AG09309 (cell line): ENCODE results near the gene SAMD13.
"Not testable (repeated sequence)": the region's sequence is repeated elsewhere in the genome, so short reads cannot be mapped to it uniquely, and the experiment has no call there.

Experiments used
- DNase-seq: peaks from one replicate; pipeline ENCODE4 v3.0.0-alpha.2; 2010; ENCODE audit warnings: low read depth
- H3K4me3 ChIP-seq: 2 replicates; pipeline ENCODE4 v1.5.1; 2011; ENCODE audit warnings: mild to moderate bottlenecking, low read depth, low read length, moderate library complexity; ENCODE audit not compliant: control insufficient read depth
- CTCF ChIP-seq: IDR thresholded peaks from 2 replicates; pipeline ENCODE4 v1.5.1; 2011; ENCODE audit warnings: mild to moderate bottlenecking, low read depth, low read length, inconsistent platforms; ENCODE audit not compliant: insufficient read depth, control insufficient read depth; ENCODE audit errors: missing control alignments

The SAMD13 gene

GRCh38 chr1:84282780-84283333 lies 18.7 kb upstream of the SAMD13 start:
- no peak overlapping the region for H3K4me3 ChIP-seq
- DNase-seq = no peak
- TF ChIP-seq CTCF = no peak

- H3K4me3 ChIP-seq = no peak overlapping the region
- DNase-seq = peak; percentile 11
- no peak for TF ChIP-seq CTCF
These were observed 18.1 kb upstream of the SAMD13 start for GRCh38 chr1:84283381-84283780.

GRCh38 chr1:84286071-84286470 lies 15.4 kb upstream of the SAMD13 start:
- no peak for TF ChIP-seq CTCF
- DNase-seq = no peak
- H3K4me3 ChIP-seq = no peak overlapping the region

GRCh38 chr1:84287389-84287788 lies 14.1 kb upstream of the SAMD13 start:
- H3K4me3 ChIP-seq = not testable (repeated sequence)

GRCh38 chr1:84289169-84289785 lies 12.2 kb upstream of the SAMD13 start:
- no peak for DNase-seq
- no peak for TF ChIP-seq CTCF

More at GRCh38 chr1:84287389-84287788, 14.1 kb upstream of the SAMD13 start:
- DNase-seq = not testable (repeated sequence)

GRCh38 chr1:84291882-84292655 lies 9.4 kb upstream of the SAMD13 start:
- DNase-seq = no peak
- TF ChIP-seq CTCF = no peak
- H3K4me3 ChIP-seq = no peak overlapping the region

More at GRCh38 chr1:84289169-84289785, 12.2 kb upstream of the SAMD13 start:
- no peak overlapping the region for H3K4me3 ChIP-seq

- TF ChIP-seq CTCF = no peak
- no peak for DNase-seq
- H3K4me3 ChIP-seq = no peak overlapping the region
These were observed 7.7 kb upstream of the SAMD13 start for GRCh38 chr1:84293766-84294165.
